Vagina (tissue), 2 donors: ENCODE measurements around the gene C13orf46.

ENCODE experiments used
- CTCF ChIP-seq, 3 experiments: fragments of 450-650 bp in 2 of 3; fragments of 200-600 bp in 1 of 3; sonication (generic) in 1 of 3; IDR thresholded peaks; one replicate each; pipeline ENCODE4 v1.5.1; 2017 to 2019; ENCODE audit warnings: antibody characterized with exemption in 3 of 3, mild to moderate bottlenecking in 2 of 3, moderate library complexity in 2 of 3
- POLR2A ChIP-seq, 2 donors: fragments of 450-650 bp; IDR thresholded peaks; one replicate each; pipeline ENCODE4 v1.6.1; 2017; ENCODE audit warnings: antibody characterized with exemption in 2 of 2, mild to moderate bottlenecking in 2 of 2, moderate library complexity in 2 of 2
- POLR2AphosphoS5 ChIP-seq, 2 donors: sonication (generic); formaldehyde crosslinking; IDR thresholded peaks; one replicate each; pipeline ENCODE4 v1.9.0; 2017; ENCODE audit warnings: antibody characterized with exemption in 2 of 2, mild to moderate bottlenecking in 2 of 2, low read depth in 1 of 2; ENCODE audit not compliant: insufficient read depth in 1 of 2

DNA sequence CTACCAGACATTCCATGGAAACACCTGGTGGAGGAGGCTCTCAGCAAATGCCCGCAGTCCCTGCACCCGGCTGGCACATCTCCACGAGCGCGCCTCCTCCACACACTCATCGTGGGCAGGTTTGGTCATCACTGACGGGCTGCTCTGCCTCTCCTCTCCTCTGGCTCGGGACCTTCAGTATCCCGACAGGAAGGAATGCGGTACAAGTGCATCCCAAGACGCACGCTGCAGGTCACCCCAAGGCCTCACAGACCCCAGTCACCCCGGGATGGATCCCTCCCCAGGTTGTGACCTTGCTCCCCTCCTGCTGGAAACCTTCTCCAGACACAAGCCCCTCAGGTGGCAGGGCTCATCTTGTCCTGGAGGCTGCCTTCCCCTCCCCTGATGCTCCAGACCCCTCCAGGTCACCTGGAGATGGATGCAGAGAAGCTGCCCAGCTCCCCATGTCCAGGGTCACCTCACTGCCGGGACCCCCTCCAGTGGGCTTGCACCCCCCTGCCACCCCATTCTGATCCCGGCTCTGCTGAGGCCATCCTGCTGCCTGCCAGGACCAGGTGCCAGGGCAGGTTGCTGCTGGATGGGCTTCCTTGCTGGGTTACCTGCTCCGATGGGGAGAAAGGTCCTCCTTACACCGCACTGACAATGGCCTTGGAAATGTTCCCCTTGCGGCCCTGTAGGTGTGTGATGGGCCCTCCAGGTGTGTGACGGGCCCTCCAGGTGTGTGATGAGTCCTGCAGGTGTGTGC lies 29.9 kb downstream of the C13orf46 start:
- TF ChIP-seq POLR2AphosphoS5 (IDR thresholded peaks at IDR 0.05; ENCODE audit: insufficient read depth in 1 of 2, low read depth in 1 of 2) (no peak), CTCF (IDR thresholded peaks at IDR 0.05) (no peak), POLR2A (IDR thresholded peaks at IDR 0.05) (no peak)
